IMR-90 (cell line): ENCODE data around the gene NINJ2. TPM values are rescaled to one million over a fixed set of nuclear protein-coding genes. Genes with fewer than 3 reads are reported as not detected.

ENCODE experiments used
- ATAC-seq: fragments of 200-7000 bp; cut with Tn5 transposase; 2 replicates; pipeline ENCODE4 v1.9.1; 2020; ENCODE audit warnings: low read depth, mild to moderate bottlenecking, moderate library complexity
- BruUV-seq: library from RNA; stranded (reverse); fragments of 400-500 nt; replicated peaks from 2 replicates; lab custom pipeline; 2021; lab: Mats Ljungman, UMichigan
- CTCF ChIA-PET: fragments of 300-600 bp; formaldehyde crosslinking; extraction: SDS; loops from one replicate; lab custom pipeline; 2021; ENCODE audit warnings: antibody characterized with exemption; lab: Yijun Ruan, JAX
- POLR2A ChIA-PET: fragments of 300-600 bp; sonication (Branson Sonifier 250); formaldehyde crosslinking; loops from one replicate; lab custom pipeline; 2022; ENCODE audit warnings: antibody characterized with exemption; ENCODE audit not compliant: unreplicated experiment; lab: Charles Lee
- DNase-seq: peaks from one replicate; pipeline ENCODE4 v3.0.0; 2013
- H2AFZ ChIP-seq: replicated peaks from 2 replicates; pipeline ENCODE3; 2013; ENCODE audit warnings: low read length, mild to moderate bottlenecking; ENCODE audit not compliant: poor library complexity
- H2AK5ac ChIP-seq: 2 replicates; pipeline ENCODE4 v1.6.1; 2013; ENCODE audit warnings: low read depth, low read length, inconsistent platforms
- H2AK9ac ChIP-seq: replicated peaks from 2 replicates; pipeline ENCODE3; 2013; ENCODE audit warnings: mild to moderate bottlenecking, low read depth, low read length, moderate library complexity; ENCODE audit not compliant: poor library complexity
- H2BK120ac ChIP-seq: 2 replicates; pipeline ENCODE4 v1.6.1; 2013; ENCODE audit warnings: low read depth, low read length, inconsistent platforms
- H2BK15ac ChIP-seq: 3 replicates; pipeline ENCODE4 v1.6.1; 2013; ENCODE audit warnings: low read depth, low read length, inconsistent platforms
- H2BK20ac ChIP-seq: 2 replicates; pipeline ENCODE4 v1.6.1; 2013; ENCODE audit warnings: low read depth, mild to moderate bottlenecking, inconsistent platforms, low read length, moderate library complexity
- H2BK5ac ChIP-seq: 2 replicates; pipeline ENCODE4 v1.6.1; 2013; ENCODE audit warnings: mild to moderate bottlenecking, low read depth, low read length, inconsistent platforms; ENCODE audit not compliant: poor library complexity, severe bottlenecking
- H3K14ac ChIP-seq: replicated peaks from 2 replicates; pipeline ENCODE4 v1.6.1; 2013; ENCODE audit warnings: low read depth, low read length, inconsistent platforms
- H3K18ac ChIP-seq: 2 replicates; pipeline ENCODE4 v1.6.1; 2013; ENCODE audit warnings: low read depth, low read length, control low read depth
- H3K23ac ChIP-seq: 2 replicates; pipeline ENCODE4 v1.6.1; 2013; ENCODE audit warnings: low read depth, low read length, inconsistent platforms
- H3K27ac ChIP-seq: 2 replicates; pipeline ENCODE4 v1.5.1; 2013; ENCODE audit warnings: mild to moderate bottlenecking, control low read depth, low read length; ENCODE audit not compliant: insufficient read depth
- H3K27me3 ChIP-seq: 2 replicates; pipeline ENCODE4 v1.6.1; 2013; ENCODE audit warnings: low read length; ENCODE audit not compliant: control insufficient read depth, insufficient read depth
- H3K36me3 ChIP-seq: 2 replicates; pipeline ENCODE4 v1.6.1; 2013; ENCODE audit warnings: low read length, mixed read lengths; ENCODE audit not compliant: control insufficient read depth, insufficient read depth
- H3K4ac ChIP-seq: 2 replicates; pipeline ENCODE4 v1.6.1; 2013; ENCODE audit warnings: low read depth, low read length, inconsistent platforms
- H3K4me1 ChIP-seq: 2 replicates; pipeline ENCODE4 v1.6.1; 2013; ENCODE audit warnings: low read length, mixed read lengths; ENCODE audit not compliant: control insufficient read depth, insufficient read depth
- H3K4me2 ChIP-seq: 2 replicates; pipeline ENCODE4 v1.6.1; 2013; ENCODE audit warnings: low read depth, mild to moderate bottlenecking, control low read depth, low read length, moderate library complexity
- H3K4me3 ChIP-seq: 2 replicates; pipeline ENCODE4 v1.5.1; 2013; ENCODE audit warnings: low read depth, mild to moderate bottlenecking, control low read depth, low read length, moderate library complexity; ENCODE audit not compliant: insufficient read depth
- H3K56ac ChIP-seq: 2 replicates; pipeline ENCODE4 v1.6.1; 2013; ENCODE audit warnings: low read length, inconsistent platforms; ENCODE audit not compliant: insufficient read depth; ENCODE audit errors: extremely low read depth
- H3K79me1 ChIP-seq, 2 experiments: 2 replicates each; pipeline ENCODE4 v1.6.1; 2013; ENCODE audit warnings: low read length in 2 of 2, inconsistent platforms in 1 of 2, low read depth in 1 of 2
- H3K9ac ChIP-seq: 2 replicates; pipeline ENCODE4 v1.6.1; 2013; ENCODE audit warnings: low read depth, low read length, control low read depth
- H3K9me1 ChIP-seq: 2 replicates; pipeline ENCODE4 v1.6.1; 2013; ENCODE audit warnings: low read length, inconsistent platforms; ENCODE audit not compliant: insufficient read depth
- H3K9me3 ChIP-seq: 2 replicates; pipeline ENCODE4 v1.6.1; 2013; ENCODE audit warnings: low read length; ENCODE audit not compliant: control insufficient read depth, insufficient read depth
- H4K20me1 ChIP-seq: 2 replicates; pipeline ENCODE4 v1.6.1; 2013; ENCODE audit warnings: low read length, inconsistent platforms; ENCODE audit not compliant: insufficient read depth
- H4K5ac ChIP-seq: 2 replicates; pipeline ENCODE4 v1.6.1; 2013; ENCODE audit warnings: mild to moderate bottlenecking, low read depth, low read length, control low read depth
- H4K8ac ChIP-seq, 2 experiments: 2 replicates each; pipeline ENCODE4 v1.6.1; 2013; ENCODE audit warnings: low read depth in 2 of 2, low read length in 2 of 2, control low read depth in 1 of 2, inconsistent platforms in 1 of 2
- H4K91ac ChIP-seq: 2 replicates; pipeline ENCODE4 v1.6.1; 2013; ENCODE audit warnings: low read depth, low read length, inconsistent platforms; ENCODE audit not compliant: insufficient read depth
- CHD1 ChIP-seq: IDR thresholded peaks from 2 replicates; pipeline ENCODE4 v1.6.1; 2012; ENCODE audit warnings: low read depth, low read length, improper control_type of control experiment
- ELK1 ChIP-seq: fragments of 150-350 bp; IDR thresholded peaks from 2 replicates; pipeline ENCODE4 v1.6.1; 2016; ENCODE audit warnings: low read depth, mild to moderate bottlenecking, low read length, moderate library complexity, borderline replicate concordance
- FOS ChIP-seq: fragments of 150-350 bp; IDR thresholded peaks from 2 replicates; pipeline ENCODE4 v1.6.1; 2016; ENCODE audit warnings: low read depth, low read length
- NFE2L2 ChIP-seq: fragments of 150-350 bp; IDR thresholded peaks from 2 replicates; pipeline ENCODE4 v1.6.1; 2016; ENCODE audit warnings: low read depth, mild to moderate bottlenecking, low read length
- WGBS, 2 experiments: methylation state at CpG; one replicate each; pipeline versions ENCODE4 v1.1.5 to v1.1.7; 2013; ENCODE audit warnings: missing lambda C conversion rate in 2 of 2; ENCODE audit not compliant: insufficient read length in 1 of 2; ENCODE audit errors: extremely low coverage in 2 of 2; 5-methylcytosine and 5-hydroxymethylcytosine counted together
- dilution Hi-C: fragments of 300-500 bp; cut with HindIII; formaldehyde crosslinking; loops from one replicate; pipeline ENCODE4 v1.14.3; 2018; ENCODE audit warnings: low sequenced_read_pairs; ENCODE audit not compliant: unreplicated experiment
- in situ Hi-C: fragments of 300-500 bp; cut with MboI; formaldehyde crosslinking; loops from 3 replicates; pipeline ENCODE4 v1.14.3; 2019; ENCODE audit warnings: low sequenced_read_pairs, inconsistent platforms, mixed read lengths
- intact Hi-C: fragments of 100-400 bp; cut with micrococcal nuclease; formaldehyde crosslinking; loops from 2 replicates; pipeline ENCODE4 v1.10.0; 2022
- polyA plus RNA-seq, 3 experiments: library from polyadenylated mRNA; depleted of rRNA; stranded (reverse); fragments of >200 nt; gene quantifications; 2 replicates each; pipeline ENCODE4 v1.2.3, GENCODE V29; 2012; ENCODE audit warnings: low replicate concordance in 1 of 3
- total RNA-seq: library from RNA; depleted of rRNA; stranded (reverse); fragments of >200 nt; gene quantifications from 2 replicates; pipeline ENCODE4 v1.2.3, GENCODE V29; 2012
- TF ChIP-seq, protein P1 (sequence below): fragments of 150-350 bp; IDR thresholded peaks from 2 replicates; pipeline ENCODE4 v1.6.1; 2017; ENCODE audit warnings: mild to moderate bottlenecking, antibody characterized with exemption, low read length, low read depth

NINJ2 gene
- total and polyA plus RNA-seq, 2 of the 4 experiments (the other 2 are of a cell fraction) = not detected

- in situ Hi-C loops (no loop called here), intact Hi-C loops (no loop called here), dilution Hi-C loops (no loop called here)
- H4K20me1 ChIP-seq = no peaks in the 10 kb centered on the region
- H3K27ac ChIP-seq = no peak overlapping the region
- H2BK20ac ChIP-seq = no peak overlapping the region
- ChIA-PET POLR2A (no interaction called here), CTCF (no interaction called here)
- H3K36me3 ChIP-seq = no peaks in the 10 kb centered on the region
- H3K18ac ChIP-seq = no peak overlapping the region
- no peak for DNase-seq
- no peak overlapping the region for H4K91ac ChIP-seq
- H2AK9ac ChIP-seq = no peak overlapping the region
- H4K8ac ChIP-seq = no peak overlapping the region
- no peak overlapping the region for H3K9ac ChIP-seq
- H3K4me2 ChIP-seq = no peak overlapping the region
- no peak overlapping the region for H3K56ac ChIP-seq
- no peak for ATAC-seq
- H3K79me1 ChIP-seq = no peaks in the 10 kb centered on the region
- no peak overlapping the region for H3K4ac ChIP-seq
- no peak overlapping the region for H2BK15ac ChIP-seq
- no peak overlapping the region for H2AK5ac ChIP-seq
- no peak overlapping the region for H2BK5ac ChIP-seq
- peaks cover 67% of the 10 kb centered on the region for H3K27me3 ChIP-seq
- 85% methylated on average over 7 of the region's 23 CpGs; no CpG with 5 or more reads in 1 of the 2 experiments for WGBS, 2 experiments
- no peak overlapping the region for H3K4me3 ChIP-seq
- H3K9me3 ChIP-seq = no peaks in the 10 kb centered on the region
- no peak overlapping the region for H2AFZ ChIP-seq
- H3K4me1 ChIP-seq = no peaks in the 10 kb centered on the region
- no peak overlapping the region for H4K5ac ChIP-seq
- H2BK120ac ChIP-seq = no peak overlapping the region
- no peak for TF ChIP-seq FOS
- TF ChIP-seq, protein P1, sequence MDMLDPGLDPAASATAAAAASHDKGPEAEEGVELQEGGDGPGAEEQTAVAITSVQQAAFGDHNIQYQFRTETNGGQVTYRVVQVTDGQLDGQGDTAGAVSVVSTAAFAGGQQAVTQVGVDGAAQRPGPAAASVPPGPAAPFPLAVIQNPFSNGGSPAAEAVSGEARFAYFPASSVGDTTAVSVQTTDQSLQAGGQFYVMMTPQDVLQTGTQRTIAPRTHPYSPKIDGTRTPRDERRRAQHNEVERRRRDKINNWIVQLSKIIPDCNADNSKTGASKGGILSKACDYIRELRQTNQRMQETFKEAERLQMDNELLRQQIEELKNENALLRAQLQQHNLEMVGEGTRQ = no peak
- TF ChIP-seq ELK1 = no peak
- TF ChIP-seq CHD1 = no peak
- no peak for TF ChIP-seq NFE2L2
- no peaks in the 10 kb centered on the region for H3K9me1 ChIP-seq
- H3K14ac ChIP-seq = no peak overlapping the region
- H3K23ac ChIP-seq = no peak overlapping the region
- no TSS peak for BruUV-seq
Observed at GRCh38 chr12:553216-554000, 109.8 kb downstream of the NINJ2 start.
